ENCODE results near the gene ZNF277.

DNA sequence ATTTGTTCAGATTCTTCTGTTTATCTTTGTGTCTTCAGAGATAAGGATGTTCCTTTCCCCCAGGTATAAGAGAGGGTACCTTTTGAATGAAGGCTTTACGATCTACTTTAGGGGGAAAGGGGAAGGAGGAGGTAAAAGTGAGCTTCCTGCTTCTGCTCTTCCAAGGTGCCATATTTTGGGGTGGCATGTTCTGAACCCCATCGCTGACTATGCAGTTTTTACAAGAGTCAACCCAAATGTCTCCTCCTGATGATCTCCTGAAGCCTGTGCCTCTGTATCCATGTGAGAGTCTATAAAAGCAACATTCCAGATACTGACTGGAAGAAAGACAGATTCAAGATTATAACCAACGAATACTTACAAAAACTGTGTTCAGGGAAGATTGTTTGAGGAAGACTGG lies 102.5 kb downstream of the ZNF277 start:
- TF ChIP-seq POLR2A (IDR thresholded peaks at IDR 0.05), result no peak
- TF ChIP-seq, protein P1, sequence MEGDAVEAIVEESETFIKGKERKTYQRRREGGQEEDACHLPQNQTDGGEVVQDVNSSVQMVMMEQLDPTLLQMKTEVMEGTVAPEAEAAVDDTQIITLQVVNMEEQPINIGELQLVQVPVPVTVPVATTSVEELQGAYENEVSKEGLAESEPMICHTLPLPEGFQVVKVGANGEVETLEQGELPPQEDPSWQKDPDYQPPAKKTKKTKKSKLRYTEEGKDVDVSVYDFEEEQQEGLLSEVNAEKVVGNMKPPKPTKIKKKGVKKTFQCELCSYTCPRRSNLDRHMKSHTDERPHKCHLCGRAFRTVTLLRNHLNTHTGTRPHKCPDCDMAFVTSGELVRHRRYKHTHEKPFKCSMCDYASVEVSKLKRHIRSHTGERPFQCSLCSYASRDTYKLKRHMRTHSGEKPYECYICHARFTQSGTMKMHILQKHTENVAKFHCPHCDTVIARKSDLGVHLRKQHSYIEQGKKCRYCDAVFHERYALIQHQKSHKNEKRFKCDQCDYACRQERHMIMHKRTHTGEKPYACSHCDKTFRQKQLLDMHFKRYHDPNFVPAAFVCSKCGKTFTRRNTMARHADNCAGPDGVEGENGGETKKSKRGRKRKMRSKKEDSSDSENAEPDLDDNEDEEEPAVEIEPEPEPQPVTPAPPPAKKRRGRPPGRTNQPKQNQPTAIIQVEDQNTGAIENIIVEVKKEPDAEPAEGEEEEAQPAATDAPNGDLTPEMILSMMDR (IDR thresholded peaks at IDR 0.05), result no peak
